Activated CD4-positive, alpha-beta T cell treated with anti-CD3 and anti-CD28 coated beads, Interleukin-2, amount 50 U/mL, for 48 hours (primary cell): Measurements from ENCODE around the gene EHMT1.
"Not testable (repeated sequence)": the region's sequence is repeated elsewhere in the genome, so short reads cannot be mapped to it uniquely, and the experiment has no call there.

Source experiments
- DNase-seq, 2 experiments: peaks; one replicate each; pipeline ENCODE4 v3.0.0-alpha.2; 2020

Gene EHMT1

DNA sequence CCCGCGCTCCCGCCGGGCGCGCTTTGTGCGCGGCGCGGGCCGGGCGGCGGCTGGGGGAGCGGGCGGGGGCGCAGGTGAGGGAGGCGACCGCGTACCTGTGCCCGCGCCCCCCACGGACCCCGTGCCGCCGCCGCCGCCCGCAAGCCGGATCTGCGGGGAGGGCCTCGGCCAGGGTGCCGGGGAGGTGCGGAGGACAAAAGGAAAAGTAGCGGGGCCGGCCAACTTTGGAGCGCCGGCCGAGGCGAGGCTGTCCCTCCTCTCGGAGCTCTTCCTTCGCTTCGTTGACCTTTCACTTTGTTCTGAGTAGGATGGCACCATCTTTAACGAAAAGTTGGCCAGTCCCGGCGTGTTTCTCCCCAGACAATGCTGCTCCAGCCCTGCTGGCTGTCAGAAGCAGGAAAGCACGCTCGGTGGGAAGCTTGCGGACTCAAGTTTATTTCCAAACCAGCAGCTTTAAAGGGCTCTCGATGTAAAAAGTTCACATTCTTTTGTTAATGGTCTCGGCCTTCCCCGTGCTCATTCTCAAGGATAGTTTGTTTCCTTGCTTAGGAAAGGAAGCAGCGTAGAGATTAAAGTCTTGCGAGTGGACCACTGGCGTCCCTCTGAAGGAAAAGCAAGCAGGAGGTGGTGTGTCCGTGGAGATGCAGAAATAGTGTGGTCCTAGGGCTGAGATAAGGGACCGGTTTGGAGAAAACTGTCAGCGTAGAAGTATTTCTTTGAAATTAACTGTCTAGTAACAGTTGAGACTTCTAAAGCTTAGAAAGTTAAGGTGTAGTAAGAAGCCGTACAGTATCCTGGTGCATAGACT is 639 bp downstream of the EHMT1 start:
- peak in 1 of 2 experiments; percentile 44 for DNase-seq

DNA sequence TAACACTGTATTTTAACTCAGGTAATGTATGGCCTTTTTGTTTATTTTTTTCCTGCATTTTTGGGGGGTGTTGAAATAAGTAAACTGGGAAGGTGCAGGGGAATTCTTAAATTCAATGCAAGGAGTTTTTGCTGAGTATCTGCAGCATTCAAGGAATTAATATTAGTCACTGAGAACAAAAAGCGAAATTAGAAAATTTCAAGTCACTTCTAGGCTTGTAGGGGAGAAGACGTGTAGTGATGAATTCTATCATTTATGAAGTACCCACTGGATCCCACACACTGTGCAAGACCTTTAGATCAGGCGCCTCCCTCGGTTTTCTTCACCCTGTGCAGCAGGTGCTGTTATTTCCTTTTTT is 1.2 kb downstream of the EHMT1 start:
- no peak for DNase-seq

DNA sequence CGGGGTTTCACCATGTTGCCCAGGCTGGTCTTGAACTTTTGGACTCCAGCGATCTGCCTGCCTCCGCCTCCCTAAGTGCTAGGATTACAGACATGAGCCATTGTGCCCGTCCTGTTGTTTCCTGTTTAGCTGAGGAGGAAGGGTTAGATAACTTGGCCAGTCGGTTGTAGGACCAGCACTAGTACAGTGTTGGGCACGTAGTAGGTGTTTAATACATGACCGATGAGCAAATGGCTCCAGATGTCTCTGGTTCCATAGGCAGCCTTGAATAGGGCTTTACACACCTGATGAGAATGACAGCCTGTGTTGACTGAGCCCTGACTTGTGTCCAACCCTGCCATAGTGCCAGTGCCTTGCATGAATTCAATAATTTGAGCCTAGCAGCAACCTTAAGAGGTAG is 1.8 kb downstream of the EHMT1 start:
- DNase-seq = no peak

DNA sequence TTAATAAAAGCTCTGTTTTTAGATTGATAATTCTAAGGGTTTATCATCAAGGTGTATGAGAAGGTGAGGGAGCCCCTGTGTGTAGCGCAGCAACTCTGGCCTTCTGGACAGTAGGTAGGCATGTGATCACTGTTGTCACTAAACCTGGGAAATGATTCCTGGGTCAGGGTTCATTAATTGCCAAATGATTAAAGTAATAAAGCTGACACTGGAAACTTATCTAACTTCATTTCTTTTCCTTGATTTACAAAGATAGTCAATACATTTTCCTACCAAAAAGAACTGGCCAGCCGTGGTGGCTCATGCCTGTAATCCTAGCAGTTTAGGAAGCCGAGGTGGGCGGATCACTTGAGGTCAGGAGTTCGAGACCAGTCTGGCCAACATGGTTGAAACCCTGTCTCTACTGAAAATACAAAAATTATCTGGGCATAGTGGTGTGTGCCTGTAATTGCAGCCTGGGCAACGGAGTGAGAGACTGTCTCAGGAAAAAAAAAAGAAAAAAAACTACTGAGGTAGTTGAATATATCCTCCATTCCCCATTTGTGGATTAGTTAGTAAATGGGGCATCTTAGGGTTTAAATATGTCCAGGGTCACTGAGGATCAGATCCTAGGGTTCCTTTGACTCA is 2.4 kb downstream of the EHMT1 start:
- no peak for DNase-seq

DNA sequence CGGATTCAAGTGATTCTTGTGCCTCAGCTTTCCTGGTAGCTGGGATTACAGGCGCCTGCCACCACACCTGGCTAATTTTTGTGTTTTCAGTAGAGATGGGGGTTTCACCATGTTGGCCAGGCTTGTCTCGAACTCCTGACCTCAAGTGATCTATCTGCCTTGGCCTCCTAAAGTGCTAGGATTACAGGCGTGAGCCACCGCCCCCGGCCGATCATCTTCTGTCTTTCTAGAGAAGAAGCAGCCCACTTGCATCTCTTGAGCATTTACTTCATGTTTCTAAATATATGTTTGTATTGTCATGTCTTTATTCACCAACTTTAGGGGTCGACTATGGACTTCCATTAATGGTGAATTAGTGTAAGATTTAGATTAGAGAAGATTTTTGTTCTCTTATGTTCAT is 3.4 kb downstream of the EHMT1 start:
- not testable (repeated sequence) for DNase-seq

DNA sequence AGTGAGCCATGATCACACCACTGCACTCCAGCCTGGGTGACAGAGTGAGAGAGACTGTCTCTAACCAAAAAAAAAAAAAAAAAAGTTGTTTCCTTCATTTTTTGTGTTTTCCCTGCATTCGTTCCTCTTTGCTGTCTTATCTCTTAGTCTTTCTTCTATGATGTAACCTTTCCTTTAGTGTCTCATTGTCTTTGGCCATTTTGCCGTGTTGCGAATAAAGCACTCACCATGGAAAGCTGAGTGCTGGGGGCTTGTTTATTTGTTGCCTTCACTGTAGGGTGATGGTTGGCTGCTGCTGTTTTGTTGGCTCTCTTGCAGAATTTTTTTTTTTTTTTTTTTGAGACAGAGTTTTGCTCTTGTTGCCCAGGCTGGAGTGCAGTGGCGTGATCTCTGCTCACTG is 7.7 kb downstream of the EHMT1 start:
- no peak for DNase-seq

DNA sequence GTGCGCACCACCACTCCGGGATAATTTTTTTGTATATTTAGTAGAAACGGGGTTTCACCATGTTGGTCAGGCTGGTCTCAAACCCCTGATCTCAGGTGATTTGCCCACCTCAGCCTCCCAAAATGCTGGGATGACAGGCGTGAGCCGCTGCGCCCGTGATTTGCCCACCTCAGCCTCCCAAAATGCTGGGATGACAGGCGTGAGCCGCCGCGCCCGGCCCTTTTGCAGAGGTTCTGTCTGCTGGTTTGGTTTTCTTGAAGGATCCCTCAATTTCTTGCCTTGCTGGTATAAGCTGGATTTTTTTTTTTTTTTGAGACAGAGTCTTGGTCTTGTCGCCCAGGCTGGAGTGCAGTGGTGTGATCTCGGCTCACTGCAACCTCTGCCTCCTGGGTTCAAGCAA is 8.6 kb downstream of the EHMT1 start:
- DNase-seq = not testable (repeated sequence)

DNA sequence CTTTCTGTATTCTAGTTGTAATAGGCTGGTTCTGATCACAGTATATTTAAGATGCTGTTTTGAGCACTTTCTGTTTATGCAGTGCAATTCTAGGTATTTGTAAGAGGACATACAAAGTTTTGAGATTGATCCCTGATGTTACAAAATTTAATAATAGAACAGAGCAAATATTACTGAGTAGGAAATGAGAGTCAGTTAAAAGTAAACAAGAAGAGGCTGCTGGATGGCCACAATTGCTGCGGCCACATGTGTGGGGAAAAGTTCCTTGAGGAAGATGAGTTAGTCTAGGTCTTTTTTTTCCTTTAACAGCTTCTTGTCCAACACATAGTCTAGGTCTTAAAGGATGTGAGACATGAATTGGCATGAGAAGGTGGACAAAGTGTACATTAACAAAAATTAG is 11.3 kb downstream of the EHMT1 start:
- no peak for DNase-seq

DNA sequence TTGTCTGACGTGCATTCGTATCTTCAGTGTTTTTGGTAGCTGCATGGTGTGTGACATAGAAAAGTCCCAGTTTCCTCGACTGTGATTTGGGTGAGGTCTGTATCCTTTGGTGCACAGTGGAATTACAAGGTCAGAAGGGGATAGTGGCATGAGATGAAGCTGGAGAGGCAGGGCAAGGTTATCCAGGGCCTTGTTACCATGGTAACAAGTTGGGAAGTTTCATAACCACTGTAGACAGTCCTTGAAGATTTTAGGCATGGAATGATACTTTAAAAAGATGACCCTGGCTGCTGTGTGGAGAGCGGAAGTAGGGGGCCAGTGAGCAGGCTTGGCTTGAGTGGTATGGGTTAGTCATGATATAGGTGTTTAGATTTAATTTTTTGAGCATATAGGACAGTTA is 11.9 kb downstream of the EHMT1 start:
- no peak for DNase-seq

DNA sequence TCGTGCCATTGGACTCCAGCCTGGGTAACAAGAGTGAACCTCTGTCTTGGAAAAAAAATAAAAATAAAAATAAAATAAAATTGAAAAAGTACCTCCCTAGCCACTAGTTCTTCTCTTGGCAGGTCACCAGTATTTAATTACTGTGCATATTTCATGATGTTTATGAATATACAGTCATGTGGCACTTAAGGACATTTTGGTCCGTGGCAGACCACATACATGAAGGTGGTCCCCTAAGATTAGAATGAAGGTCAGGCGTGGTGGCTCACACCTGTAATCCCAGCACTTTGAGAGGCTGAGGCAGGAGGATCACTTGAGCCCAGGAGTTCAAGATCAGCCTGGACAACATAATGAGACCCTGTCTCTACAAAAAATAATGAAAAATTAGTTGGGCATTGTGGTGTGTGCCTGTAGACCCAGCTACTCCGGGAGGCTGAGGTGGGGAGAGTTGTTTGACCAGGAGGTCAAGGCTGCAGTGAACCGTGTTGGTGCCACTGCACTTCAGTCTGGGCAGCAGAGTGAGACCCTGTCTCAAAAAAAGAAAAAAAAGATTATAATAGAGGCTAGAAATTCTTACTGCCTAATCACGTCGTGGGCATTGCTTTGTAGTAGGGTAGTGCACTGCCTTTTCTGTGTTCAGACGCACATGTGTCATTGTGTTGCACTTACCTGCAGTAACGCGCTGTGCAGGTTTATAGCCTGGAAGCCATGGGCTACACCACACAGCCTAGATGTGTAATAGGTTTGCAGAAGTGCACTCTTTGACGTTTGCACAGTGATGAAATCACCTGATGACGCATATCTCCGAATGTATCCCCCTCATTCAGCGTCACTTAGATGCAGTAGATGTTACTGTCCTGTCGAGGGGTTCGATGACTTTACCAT is 12.8 kb downstream of the EHMT1 start:
- no peak for DNase-seq

DNA sequence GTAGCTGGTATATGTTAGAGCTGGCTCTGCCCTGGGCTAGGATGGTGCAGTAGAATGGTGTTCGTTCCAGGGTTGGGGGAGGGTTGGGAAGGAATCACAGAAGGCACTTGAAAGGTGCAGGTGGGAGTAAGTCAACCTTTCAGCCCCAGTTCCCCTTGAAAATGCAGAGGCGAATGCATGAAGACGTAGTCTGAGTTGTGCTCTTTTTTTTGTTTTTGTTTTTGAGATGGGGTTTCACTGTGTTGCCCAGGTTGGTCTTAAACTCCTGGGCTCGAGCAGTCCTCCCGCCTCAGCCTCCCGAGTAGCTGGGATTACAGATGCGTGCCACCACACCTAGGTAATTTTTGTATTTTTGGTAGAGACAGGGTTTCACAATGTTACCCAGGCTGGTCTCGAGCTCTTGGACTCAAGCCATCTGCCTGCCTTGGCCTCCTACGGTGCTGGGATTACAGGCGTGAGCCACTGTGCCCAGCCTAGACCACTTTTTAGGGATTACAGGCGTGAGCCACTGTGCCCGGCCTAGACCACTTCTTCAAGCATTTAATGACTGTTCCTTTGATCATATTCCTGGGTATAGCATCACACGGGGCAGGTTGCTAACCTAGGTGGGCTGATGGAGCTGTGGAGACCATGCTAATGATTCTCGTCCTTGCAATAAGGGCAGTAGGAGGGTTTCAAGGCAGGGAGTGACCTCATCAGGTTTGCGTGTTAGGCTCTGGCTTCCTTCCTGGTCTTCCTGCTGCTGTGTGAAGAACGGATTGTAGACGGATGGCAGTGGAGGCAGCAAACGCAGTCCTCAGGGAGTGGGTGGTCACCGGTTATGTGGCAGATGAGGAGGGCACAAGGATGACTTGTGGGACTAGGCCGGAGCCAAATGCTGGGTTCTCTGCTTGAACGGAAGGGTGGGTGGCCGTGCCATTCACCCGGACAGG is 13.7 kb downstream of the EHMT1 start:
- DNase-seq = no peak

DNA sequence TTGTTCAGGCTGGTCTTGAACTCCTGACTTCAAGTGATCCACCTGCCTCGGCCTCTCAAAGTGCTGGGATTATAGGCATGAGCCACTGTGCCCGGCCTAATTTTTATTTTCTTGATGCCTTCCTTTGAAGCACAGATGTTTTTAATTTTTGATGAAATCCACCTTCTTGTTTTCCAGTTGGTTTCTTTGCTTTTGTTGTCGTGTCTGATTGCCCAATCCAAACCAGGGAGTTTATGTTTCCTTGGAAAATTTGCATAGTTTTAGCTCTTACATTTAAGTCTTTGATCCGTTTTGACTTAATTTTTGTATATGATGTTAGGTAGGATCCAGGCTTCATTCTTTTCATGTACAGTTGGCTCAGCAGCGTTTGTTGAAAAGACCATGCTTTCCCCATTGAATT is 15.2 kb downstream of the EHMT1 start:
- no peak for DNase-seq

DNA sequence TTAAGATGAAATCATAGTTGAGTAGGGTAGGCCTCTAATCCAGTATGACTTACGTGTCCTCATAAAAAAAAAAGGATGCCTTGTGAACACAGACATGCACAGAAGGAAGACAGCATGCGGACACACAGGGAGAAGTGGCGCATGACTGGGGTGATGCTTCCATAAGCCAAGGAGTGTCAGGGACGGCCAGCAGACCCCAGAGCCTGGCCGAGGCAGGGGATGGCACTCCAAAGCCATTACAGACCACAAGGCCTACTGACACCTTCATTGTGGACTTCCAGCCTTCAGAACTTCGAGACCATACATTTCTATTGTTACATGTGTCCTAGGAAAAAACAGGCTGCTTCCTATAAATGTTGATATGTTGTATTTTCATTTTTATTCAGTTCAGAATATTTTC is 19.9 kb downstream of the EHMT1 start:
- no peak for DNase-seq

DNA sequence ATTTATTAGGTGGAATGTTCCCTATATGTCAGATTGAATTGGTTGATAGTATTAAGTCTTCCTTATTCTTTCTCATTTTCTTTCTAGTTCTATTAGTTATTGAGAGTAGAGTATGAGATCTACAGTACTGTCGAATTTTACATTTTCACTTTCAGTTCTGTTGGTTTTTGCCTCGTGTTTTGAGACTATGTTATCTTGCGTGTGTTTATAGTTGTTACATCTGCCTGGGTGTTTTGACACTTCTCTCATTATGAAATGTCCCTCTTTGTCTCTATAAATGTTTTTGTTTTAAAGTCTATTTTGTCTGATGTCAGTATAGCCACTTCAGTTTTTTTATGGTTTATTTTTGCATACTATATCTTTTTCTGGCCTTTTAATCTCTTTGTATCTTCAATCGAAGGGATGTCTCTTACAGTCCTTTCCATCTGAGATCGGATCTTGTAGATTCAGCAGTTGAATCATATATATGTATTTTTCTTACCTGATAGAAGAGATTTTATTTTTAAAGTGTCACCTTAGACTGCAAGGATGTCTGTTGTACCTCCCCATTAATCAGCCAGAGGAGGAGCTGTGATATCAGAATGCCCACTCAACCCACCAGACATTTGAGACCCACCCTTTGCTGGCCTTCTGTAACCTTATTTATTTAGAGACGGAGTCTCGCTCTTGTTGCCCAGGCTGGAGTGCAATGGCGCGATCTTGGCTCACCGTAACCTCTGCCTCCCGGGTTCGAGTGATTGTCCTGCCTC is 20.7 kb downstream of the EHMT1 start:
- DNase-seq = no peak

DNA sequence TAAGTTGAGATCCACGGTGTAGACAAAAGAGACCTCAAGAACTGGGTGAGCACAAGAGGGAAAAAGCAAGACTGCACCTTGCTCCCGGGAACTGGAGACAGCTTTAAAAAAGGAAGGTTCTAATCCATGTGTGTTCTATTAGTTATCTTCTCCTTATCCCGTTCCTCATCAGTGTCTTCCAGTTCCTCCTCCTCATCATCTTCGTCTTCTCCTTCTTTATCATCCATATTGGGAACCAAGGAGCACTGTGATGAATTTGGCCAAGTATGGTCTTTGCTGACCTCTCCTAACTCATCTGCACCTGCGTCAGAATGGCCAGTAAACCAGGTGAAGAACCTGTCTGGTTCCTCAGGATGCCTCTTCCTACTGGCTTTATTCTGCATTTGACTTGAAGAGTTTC is 22.1 kb downstream of the EHMT1 start:
- DNase-seq = no peak

DNA sequence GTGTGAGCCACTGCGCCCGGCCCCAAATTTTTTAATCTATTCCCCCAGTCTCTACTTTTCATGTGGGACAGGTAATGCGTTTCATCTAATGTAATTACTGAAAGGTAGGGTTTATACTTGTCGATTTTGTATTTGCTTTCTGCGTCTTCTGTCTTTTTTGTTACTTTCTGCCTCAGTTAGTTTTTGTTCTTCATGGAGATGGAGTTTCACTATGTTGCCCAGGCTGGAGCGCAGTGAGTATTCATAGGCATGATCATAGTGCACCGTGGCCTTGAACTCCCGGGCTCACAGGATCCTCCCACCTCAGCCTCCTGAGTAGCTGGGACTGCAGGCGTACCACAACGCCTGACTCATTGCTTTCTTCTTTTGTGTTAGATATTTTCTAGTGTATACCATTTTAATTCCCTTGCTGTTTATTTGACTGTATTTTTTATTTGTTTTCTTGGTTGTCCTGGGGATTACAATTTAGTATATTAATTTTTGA is 23.4 kb downstream of the EHMT1 start:
- no peak for DNase-seq

DNA sequence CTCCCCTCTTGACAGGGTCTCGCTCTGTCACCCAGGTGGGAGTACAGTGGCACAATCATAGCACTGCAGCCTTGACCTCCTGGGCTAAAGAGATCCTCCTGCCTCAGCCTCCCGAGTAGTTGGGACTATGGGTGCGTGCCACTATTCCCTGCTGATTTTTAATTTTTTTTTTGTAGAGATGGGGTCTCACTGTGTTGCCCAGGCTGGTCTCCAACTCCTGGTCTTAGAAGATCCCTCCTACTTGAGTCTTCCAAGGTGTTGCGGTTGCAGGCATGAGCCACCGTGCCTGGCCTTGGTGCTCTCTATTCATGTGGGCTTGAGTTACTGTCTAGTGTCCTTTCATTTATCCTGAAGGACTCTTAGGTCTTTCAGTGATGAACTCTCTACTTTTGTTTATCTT is 24.1 kb downstream of the EHMT1 start:
- DNase-seq = no peak

DNA sequence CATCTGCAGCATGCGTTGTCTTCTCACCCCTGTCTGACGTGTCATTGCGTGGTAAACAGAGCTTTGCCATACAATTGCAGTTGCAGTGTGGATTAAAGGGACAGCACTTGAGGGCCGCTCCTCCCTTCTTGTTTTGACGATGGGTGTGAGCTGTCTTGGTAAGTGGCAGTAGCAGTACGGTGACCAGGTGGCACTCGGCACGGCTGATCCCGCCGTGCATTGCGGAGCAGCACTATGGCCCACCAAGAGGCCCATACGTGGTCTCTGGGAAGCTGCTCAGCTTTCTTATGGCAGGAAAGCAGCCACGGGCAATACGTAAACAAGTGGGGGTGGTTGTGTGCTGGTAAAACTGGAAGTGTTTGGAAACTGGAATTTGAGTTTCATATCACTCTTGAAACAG is 25.1 kb downstream of the EHMT1 start:
- no peak for DNase-seq

DNA sequence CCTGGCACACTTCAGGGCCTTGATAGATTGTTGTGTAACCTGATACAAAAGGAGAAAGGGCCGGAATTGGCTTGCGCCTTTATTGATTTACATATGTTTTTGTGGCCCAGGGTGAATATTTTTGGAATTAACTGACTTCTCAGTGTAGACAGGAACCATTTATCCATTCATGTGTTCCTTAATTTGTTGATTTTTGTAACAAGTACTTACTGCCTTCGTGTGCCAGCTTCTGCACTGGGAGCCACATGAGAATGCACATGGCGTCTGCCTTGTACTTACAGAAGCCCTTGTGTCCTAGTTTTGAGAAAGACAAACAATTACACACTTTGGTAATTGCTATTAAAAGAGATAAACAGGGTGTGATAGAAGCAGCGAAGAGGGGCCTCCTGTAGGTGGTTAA is 26.4 kb downstream of the EHMT1 start:
- no peak for DNase-seq

DNA sequence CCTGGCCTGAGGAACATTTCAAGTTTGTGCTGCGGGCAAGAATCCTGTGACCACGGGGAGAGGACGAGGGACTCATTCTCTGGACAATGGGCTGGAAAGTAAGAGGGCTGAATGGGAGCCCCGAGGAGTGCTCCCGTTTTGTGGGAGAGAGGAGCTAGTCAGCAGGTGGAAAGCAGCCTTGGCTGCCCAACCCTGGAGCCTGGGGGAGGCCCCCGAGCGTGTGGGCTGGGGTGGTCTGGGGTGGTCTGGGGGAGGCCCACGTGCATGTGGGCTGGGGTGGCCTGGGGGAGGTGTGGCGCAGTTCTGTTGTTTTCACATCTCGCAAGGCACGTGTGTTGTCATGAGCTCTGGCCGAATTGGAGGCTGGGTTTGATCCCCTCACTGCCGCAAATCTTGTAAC is 27.5 kb downstream of the EHMT1 start:
- DNase-seq = no peak

DNA sequence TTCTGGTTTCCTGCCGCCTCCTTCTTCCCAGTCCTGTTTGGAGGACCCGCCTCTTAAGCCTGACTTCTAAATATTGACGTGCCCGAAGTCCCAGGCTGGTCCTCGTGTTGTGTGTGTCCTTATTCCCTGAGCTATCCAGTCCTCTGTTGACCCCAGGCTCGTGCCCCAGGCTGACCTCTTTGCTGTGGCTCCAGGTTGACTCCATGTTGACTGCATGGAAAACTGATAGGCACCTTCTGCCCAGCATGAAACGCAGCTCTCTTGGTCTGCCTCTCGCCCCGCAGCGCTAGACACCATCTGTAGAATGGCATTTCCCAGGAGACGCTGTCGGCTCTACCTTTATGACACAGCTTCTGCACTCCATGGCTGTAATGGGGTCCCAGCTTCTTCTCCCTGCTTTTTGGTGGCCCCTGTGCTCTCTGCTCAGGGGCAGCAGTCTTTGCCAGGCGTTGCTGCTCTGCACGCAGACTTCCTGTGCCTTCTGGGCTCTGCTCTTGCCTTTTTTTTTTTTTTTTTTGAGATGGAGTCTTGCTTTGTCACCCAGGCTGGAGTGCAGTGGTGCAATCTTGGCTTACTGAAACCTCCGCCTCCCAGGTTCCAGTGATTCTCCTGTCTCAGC is 28.4 kb downstream of the EHMT1 start:
- DNase-seq = no peak
